ENCODE data around the gene MAP4K5. TPM values are rescaled to one million over a fixed set of nuclear protein-coding genes. Genes with fewer than 3 reads are reported as not detected.
A peak's percentile ranks its signal among the peaks of the same experiment; 100 is the strongest.

Gene MAP4K5
- total and polyA plus RNA-seq, 2 of the 13 experiments (the other 11 are each of a cell fraction or from before 2014, with no cell fraction given) = 12.7 to 23.9 TPM

DNA sequence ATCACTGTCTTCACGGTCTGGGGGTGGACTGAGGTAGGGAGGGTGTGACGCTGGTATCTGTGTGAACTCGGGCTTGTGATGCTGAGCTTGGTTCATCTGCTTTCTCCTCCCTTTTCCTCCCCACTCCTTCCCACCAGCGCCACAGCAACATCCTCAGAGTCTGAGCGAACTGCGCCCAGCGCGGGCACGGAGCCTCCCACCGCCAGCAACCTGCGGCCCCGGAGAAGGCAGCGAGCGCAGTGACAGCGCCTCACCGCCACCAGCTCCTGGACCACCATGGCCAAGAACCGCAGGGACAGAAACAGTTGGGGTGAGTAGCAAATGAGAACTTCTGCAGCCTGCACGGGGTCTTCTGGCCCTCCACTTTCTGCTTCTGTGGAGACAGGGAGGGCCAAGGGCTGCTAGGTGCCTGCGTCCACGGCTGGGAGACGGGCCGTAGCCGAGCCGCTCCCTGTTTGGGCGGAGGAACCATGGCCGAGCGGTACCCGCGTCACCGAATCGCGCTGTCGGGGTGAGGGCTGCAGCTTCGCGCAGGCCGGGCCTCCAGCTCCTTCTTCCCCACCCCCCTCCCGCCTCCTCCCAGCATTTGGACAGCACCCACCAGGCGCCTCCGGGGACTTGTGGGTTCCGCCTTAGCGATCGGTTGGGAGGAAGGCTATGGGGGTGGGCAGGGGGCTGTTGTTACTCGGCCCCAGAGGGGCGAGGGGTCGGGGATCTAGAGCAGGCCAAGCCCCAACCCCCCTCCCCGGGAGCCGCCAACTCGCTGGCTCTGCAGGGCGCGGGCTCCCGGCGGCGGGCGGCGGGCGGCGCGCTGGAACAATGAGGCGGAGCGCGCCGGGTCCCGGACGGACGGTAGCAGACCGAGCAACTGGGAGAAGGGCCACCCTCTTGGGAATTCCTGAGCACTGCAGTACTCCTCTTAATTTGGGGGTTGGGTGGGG, 27.9 kb upstream of the MAP4K5 start, which contains the start of gene ATL1 (continued):
- TF ChIP-seq PRDM15 (CRISPR knock-in tag; IDR thresholded peaks at IDR 0.05) (no peak), MATR3 (CRISPR knock-in tag; IDR thresholded peaks at IDR 0.05) (no peak), MIER2 (CRISPR knock-in tag; IDR thresholded peaks at IDR 0.05) (peak; percentile 75; the same call in 1 of the 2 replicates), MIXL1 (CRISPR knock-in tag; IDR thresholded peaks at IDR 0.05) (no peak), NR2F2 (IDR thresholded peaks at IDR 0.05; ENCODE audit: borderline replicate concordance, low read depth) (no peak), KAT8 (CRISPR knock-in tag; IDR thresholded peaks at IDR 0.05) (no peak), HNF4A (CRISPR knock-in tag; IDR thresholded peaks at IDR 0.05) (no peak), ATF5 (CRISPR knock-in tag; IDR thresholded peaks at IDR 0.05; ENCODE audit: low read depth) (no peak), ONECUT2 (CRISPR knock-in tag; IDR thresholded peaks at IDR 0.05) (no peak), NONO (IDR thresholded peaks at IDR 0.05) (no peak), NONO (CRISPR knock-in tag; conservative IDR thresholded peaks at IDR 0.05) (no peak), REST (IDR thresholded peaks at IDR 0.05; ENCODE audit: borderline replicate concordance in 1 of 2, low read depth in 1 of 2, low read length in 2 of 2) (peak; percentile 39 to 89), HDAC6 (IDR thresholded peaks at IDR 0.05; ENCODE audit: low read depth, low read length) (no peak), ZNF3 (CRISPR knock-in tag; IDR thresholded peaks at IDR 0.05) (no peak), ZFX (CRISPR knock-in tag; IDR thresholded peaks at IDR 0.05; ENCODE audit: low read depth) (peak; percentile 41; the same call in 1 of the 2 replicates), POGK (CRISPR knock-in tag; conservative IDR thresholded peaks at IDR 0.05) (no peak), KLF12 (CRISPR knock-in tag; IDR thresholded peaks at IDR 0.05; ENCODE audit: borderline replicate concordance) (no peak)
- TF ChIP-seq, protein P1, sequence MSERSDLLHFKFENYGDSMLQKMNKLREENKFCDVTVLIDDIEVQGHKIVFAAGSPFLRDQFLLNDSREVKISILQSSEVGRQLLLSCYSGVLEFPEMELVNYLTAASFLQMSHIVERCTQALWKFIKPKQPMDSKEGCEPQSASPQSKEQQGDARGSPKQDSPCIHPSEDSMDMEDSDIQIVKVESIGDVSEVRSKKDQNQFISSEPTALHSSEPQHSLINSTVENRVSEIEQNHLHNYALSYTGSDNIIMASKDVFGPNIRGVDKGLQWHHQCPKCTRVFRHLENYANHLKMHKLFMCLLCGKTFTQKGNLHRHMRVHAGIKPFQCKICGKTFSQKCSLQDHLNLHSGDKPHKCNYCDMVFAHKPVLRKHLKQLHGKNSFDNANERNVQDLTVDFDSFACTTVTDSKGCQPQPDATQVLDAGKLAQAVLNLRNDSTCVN (CRISPR knock-in tag; IDR thresholded peaks at IDR 0.05; ENCODE audit: borderline replicate concordance) = no peak
